Adrenal gland (tissue), 12 donors: ENCODE data around the gene CIRBP. TPM values are rescaled to one million over a fixed set of nuclear protein-coding genes. Genes with fewer than 3 reads are reported as not detected.

Experiments
- DNase-seq, 7 donors: peaks; one replicate each; pipeline ENCODE4 v3.0.0-alpha.2; 2019 to 2020
- H3K27ac ChIP-seq, 5 donors: fragments of 200-600 bp; sonication (generic) in 4 of 5; 1 replicate in 3 of 5; 2 replicates in 2 of 5; pipeline versions ENCODE4 v1.5.1 to v1.8.0; 2016 to 2020; ENCODE audit warnings: mild to moderate bottlenecking in 1 of 5
- H3K27me3 ChIP-seq: fragments of 200-600 bp; 2 replicates; pipeline ENCODE4 v1.8.0; 2021
- H3K36me3 ChIP-seq, 2 donors: fragments of 200-600 bp; replicated peaks in 1 of 2; 1 replicate in 1 of 2; 2 replicates in 1 of 2; pipeline versions ENCODE4 v1.5.1 to v1.8.0; 2018 to 2022
- H3K4me1 ChIP-seq, 2 donors: fragments of 200-600 bp; replicated peaks in 1 of 2; 1 replicate in 1 of 2; 2 replicates in 1 of 2; pipeline versions ENCODE4 v1.5.1 to v1.8.0; 2018 to 2021
- H3K4me3 ChIP-seq, 4 donors: fragments of 200-600 bp; sonication (generic) in 3 of 4; one replicate each; pipeline ENCODE4 v1.5.1; 2016 to 2018
- H3K9me3 ChIP-seq, 3 donors: fragments of 200-600 bp; sonication (generic) in 1 of 3; replicated peaks in 1 of 3; 1 replicate in 2 of 3; 2 replicates in 1 of 3; pipeline versions ENCODE4 v1.5.1 to v1.8.0; 2016 to 2021
- POLR2A ChIP-seq, 2 donors: fragments of 450-650 bp; IDR thresholded peaks; one replicate each; pipeline ENCODE4 v1.6.1; 2017; ENCODE audit warnings: antibody characterized with exemption in 2 of 2, mild to moderate bottlenecking in 2 of 2, moderate library complexity in 1 of 2
- WGBS, 4 donors: extraction: QIAGEN DNeasy Blood & Tissue Kit in 2 of 4; methylation state at CpG; one replicate each; pipeline versions ENCODE4 v1.1.5 to v1.1.7; 2013 to 2017; 5-methylcytosine and 5-hydroxymethylcytosine counted together
- intact Hi-C, 2 donors: fragments of 100-400 bp; cut with DNase I; formaldehyde crosslinking; loops; one replicate each; pipeline versions ENCODE4 v1.14.1 to v1.15.0; 2022 to 2023
- polyA plus RNA-seq, 3 donors: library from polyadenylated mRNA; stranded (reverse); fragments of 200-250 nt in 2 of 3; fragments of 350-450 nt in 1 of 3; fragmentation: Illumina TruSeq in 1 of 3; extraction: RNeasy Lipid Tissue Mini Kit (QIAGEN cat#74804) in 1 of 3; gene quantifications; one replicate each; pipeline ENCODE4 v1.2.3, GENCODE V29; 2013 to 2014
- total RNA-seq, 9 donors: library from RNA; depleted of rRNA in 4 of 9; stranded (reverse); fragments of >200 nt in 4 of 9; fragments of 120-200 nt in 1 of 9; fragmentation: NEBNext Ultra II Directional in 1 of 9; extraction: Animal tissue kit (Norgen Biotek cat#: 25700) in 1 of 9; gene quantifications; one replicate each; pipeline versions ENCODE4 v1.1.0 to v1.2.4, GENCODE V29; 2013 to 2023
- TF ChIP-seq, protein P1 (sequence below), 6 experiments: fragments of 450-650 bp in 4 of 6; fragments of 200-600 bp in 2 of 6; sonication (generic) in 1 of 6; IDR thresholded peaks; 1 replicate in 5 of 6; 2 replicates in 1 of 6; pipeline versions ENCODE4 v1.5.1 to v1.8.0; 2016 to 2021; ENCODE audit warnings: antibody characterized with exemption in 6 of 6, mild to moderate bottlenecking in 2 of 6, moderate library complexity in 1 of 6
- donor health status: healthy with polysubstance abuse.
- donor health status: Bipolar disorder and iron deficiency.
- donor health status: DM: yes; HTN: yes; CAD: no.
- donor health status: DM: no; HTN: no; CAD: no.
- donor health status: DM: no; HTN: no; CAD: no.
- donor health status: DM: yes; HTN: yes; CAD: no.

The CIRBP gene
- total and polyA plus RNA-seq, 12 donors: 317 to 1,164 (median 685) TPM

DNA sequence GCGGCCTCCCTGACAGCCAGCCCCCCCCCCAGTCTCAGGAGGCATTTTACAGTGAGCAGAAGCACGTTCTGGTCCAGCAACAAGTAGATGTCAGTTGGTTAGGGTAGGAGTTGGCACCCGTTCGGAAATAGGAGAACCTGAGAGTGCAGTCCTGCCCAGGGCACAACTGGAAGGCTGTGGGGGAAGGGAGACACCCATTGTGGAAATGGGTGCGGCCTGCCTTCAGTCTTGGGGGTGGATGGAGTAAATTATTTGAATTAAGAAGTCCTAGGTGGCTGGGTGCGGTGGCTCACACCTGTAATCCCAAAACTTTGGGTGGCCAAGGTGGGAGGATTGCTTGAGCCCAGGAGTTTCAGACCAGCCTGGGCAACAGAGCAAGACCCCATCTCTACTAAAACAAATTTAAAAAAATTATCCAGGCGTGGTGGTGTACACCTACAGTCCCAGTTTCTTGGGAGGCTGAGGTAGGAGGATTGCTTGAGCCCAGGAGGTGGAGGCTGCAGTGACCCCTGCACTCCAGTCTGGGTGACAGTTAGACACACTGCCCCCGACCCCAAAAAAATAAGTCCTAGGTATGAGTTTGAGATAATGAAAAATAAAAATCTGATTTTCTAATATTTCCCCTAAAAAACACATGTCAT is 1.2 kb downstream of the CIRBP start:
- H3K36me3 ChIP-seq: peaks cover 0 to 47% of the 10 kb centered on the region in 2 donors
- H3K9me3 ChIP-seq: no peaks in the 10 kb centered on the region
- H3K4me3 ChIP-seq: peak overlapping the region; percentile 36 to 84 (median 56)
- no peaks in the 10 kb centered on the region for H3K27me3 ChIP-seq
- WGBS, 4 donors: 14 to 18% (median 17%) methylated on average over 8 of the region's 8 CpGs
- intact Hi-C loops: loop anchor here in 1 of 2 donors (10.0 kb wide), 1 partner anchor 164 kb away; the partner anchor contains the start of gene RPS15
- H3K4me1 ChIP-seq: peaks cover 63 to 88% of the 10 kb centered on the region in 2 donors
- TF ChIP-seq, protein P1, sequence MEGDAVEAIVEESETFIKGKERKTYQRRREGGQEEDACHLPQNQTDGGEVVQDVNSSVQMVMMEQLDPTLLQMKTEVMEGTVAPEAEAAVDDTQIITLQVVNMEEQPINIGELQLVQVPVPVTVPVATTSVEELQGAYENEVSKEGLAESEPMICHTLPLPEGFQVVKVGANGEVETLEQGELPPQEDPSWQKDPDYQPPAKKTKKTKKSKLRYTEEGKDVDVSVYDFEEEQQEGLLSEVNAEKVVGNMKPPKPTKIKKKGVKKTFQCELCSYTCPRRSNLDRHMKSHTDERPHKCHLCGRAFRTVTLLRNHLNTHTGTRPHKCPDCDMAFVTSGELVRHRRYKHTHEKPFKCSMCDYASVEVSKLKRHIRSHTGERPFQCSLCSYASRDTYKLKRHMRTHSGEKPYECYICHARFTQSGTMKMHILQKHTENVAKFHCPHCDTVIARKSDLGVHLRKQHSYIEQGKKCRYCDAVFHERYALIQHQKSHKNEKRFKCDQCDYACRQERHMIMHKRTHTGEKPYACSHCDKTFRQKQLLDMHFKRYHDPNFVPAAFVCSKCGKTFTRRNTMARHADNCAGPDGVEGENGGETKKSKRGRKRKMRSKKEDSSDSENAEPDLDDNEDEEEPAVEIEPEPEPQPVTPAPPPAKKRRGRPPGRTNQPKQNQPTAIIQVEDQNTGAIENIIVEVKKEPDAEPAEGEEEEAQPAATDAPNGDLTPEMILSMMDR (IDR thresholded peaks at IDR 0.05): no peak
- TF ChIP-seq POLR2A (IDR thresholded peaks at IDR 0.05): no peak
- H3K27ac ChIP-seq: peak overlapping the region; percentile 89 to 100 (median 99)
- DNase-seq: no peak

- no peak for TF ChIP-seq POLR2A (IDR thresholded peaks at IDR 0.05)
- TF ChIP-seq, protein P1 (IDR thresholded peaks at IDR 0.05): no peak
- peak overlapping the region; percentile 8 to 100 (median 99) for H3K27ac ChIP-seq
- H3K4me1 ChIP-seq: peaks cover 57 to 82% of the 10 kb centered on the region in 2 donors
- peaks cover 0 to 47% of the 10 kb centered on the region in 2 donors for H3K36me3 ChIP-seq
- no peaks in the 10 kb centered on the region for H3K9me3 ChIP-seq
- H3K4me3 ChIP-seq: peak overlapping the region in 1 of 4 donors; percentile 84
- intact Hi-C loops: loop anchor here in 1 of 2 donors (10.0 kb wide), 1 partner anchor 164 kb away; the partner anchor contains the start of gene RPS15
- H3K27me3 ChIP-seq: no peaks in the 10 kb centered on the region
- WGBS, 4 donors: 36 to 51% (median 44%) methylated on average over 8 to 26 of the region's 26 CpGs
- DNase-seq: peak in 3 of 7 donors; percentile 43 to 73 (median 45)
Observed at GRCh38 chr19:1270854-1271527, 1.9 kb downstream of the CIRBP start.

DNA sequence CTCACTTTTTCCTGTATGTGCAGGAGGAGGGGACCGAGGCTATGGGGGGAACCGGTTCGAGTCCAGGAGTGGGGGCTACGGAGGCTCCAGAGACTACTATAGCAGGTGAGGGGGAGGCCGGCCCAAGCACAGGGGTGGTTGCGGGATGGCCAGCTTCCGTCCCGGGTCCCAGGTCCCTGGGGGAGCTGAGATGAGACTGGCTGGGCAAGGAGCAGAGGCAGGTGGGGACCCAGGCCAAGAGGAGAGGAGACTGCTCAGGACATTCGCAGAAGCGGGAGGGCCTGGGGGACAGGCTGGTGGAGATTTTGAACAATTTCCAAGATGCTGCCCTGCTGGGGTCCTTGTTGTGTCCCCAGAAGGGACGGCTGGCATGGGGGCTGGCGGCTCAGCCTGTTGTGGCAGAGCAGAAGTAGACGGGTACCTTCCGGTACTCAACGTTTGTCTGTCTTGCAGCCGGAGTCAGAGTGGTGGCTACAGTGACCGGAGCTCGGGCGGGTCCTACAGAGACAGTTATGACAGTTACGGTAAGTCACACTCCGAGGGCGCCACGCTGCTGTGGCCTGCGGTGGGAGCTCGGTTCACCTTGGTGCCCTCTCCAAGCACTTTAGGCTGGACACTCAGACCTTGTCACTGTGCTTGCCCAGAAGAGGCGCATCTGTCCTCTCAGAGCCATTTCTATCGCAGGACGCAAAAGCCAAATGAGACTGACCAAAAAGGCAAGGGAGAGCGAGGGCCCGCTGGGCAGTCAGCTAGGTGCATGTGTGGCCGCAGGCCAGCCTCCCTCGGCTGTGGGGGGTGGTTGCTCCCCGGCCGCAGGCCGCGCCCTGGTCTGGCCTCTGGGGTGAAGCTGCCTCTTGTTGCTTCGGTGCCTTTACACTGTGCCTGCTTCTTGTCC is 2.6 kb downstream of the CIRBP start:
- Histone ChIP-seq H3K27ac (peak overlapping the region in 4 of 5 donors; percentile 8 to 100 (median 99)), H3K27me3 (no peaks in the 10 kb centered on the region), H3K4me3 (peak overlapping the region in 1 of 4 donors; percentile 84), H3K36me3 (peaks cover 0 to 47% of the 10 kb centered on the region in 2 donors), H3K4me1 (peaks cover 57 to 82% of the 10 kb centered on the region in 2 donors), H3K9me3 (no peaks in the 10 kb centered on the region)
- 56 to 66% (median 59%) methylated on average over 9 to 37 of the region's 37 CpGs for WGBS, 4 donors
- DNase-seq: peak in 4 of 7 donors; percentile 49 to 71 (median 58)
- TF ChIP-seq POLR2A (IDR thresholded peaks at IDR 0.05): no peak
- TF ChIP-seq, protein P1 (IDR thresholded peaks at IDR 0.05): no peak
- intact Hi-C loops: loop anchor here in 1 of 2 donors (10.0 kb wide), 1 partner anchor 163 kb away; the partner anchor contains the start of gene RPS15
